HG02970 (cell line): ENCODE data around the gene SUV39H1.
"Not testable (repeated sequence)": the region's sequence is repeated elsewhere in the genome, so short reads cannot be mapped to it uniquely, and the experiment has no call there.

Source experiments
- ATAC-seq: cut with Tn5 transposase; IDR thresholded peaks from one replicate; pipeline ENCODE4 v1.9.1; 2021; ENCODE audit warnings: mild to moderate bottlenecking, moderate library complexity, moderate number of reproducible peaks; ENCODE audit not compliant: unreplicated experiment, low FRiP score

Gene SUV39H1

DNA sequence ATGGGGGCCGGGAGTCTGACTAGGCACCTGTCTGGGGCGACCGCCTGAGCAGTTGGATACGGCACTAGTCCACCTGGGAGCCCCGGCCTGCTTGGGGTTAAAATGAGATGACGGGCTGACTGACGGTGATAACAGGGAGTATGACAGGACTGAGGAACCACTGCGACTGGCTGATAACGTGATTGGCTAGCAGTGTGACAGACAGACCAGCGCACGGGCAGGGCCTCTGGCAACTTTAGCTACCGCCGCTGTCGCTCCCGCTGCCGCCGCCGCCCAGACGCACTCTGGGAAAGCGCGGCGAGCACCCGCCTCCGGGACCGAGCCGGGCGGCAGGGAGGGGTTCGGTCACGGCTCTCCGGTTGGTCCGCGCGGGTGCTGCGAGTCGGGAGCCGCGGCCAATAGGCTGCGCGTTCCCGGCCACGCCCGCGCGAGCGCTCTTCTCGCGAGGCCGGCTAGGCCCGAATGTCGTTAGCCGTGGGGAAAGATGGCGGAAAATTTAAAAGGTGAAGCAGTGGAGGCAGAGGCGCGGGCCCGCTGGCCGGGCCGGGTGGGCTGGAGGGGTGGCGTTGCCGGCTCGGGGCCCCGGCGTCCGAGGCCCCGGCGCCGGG lies at the start of gene SUV39H1:
Gene SUV39H1, plus strand, starts transcription at position 434 of the 608 bp plus-strand sequence. Its CDS starts 51 bp downstream, at position 485.
- ATAC-seq = peak; percentile 63

DNA sequence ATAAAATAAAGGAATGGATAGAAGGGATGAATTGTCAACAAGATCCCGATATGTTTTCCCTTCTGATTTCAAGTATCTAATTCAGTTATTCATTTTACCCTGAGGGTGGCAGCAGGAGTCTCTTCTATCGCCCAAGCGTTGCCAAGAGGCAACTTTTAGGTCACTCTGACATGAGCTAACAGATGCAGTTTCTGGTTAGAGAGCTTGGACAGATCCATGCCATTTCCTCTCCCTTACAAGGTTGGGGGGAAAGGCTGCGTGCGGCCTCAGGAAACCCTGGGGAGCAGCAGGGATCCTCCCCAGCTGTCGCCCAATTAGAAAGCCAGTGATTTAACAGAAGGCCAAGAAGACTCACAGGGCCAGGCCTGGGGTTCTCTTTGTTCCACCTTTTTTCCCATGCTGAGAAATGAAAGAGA lies 48.2 kb upstream of the SUV39H1 start:
- no peak for ATAC-seq

GRCh38 chrX:48649102-48649501 lies 47.4 kb upstream of the SUV39H1 start:
- no peak for ATAC-seq

DNA sequence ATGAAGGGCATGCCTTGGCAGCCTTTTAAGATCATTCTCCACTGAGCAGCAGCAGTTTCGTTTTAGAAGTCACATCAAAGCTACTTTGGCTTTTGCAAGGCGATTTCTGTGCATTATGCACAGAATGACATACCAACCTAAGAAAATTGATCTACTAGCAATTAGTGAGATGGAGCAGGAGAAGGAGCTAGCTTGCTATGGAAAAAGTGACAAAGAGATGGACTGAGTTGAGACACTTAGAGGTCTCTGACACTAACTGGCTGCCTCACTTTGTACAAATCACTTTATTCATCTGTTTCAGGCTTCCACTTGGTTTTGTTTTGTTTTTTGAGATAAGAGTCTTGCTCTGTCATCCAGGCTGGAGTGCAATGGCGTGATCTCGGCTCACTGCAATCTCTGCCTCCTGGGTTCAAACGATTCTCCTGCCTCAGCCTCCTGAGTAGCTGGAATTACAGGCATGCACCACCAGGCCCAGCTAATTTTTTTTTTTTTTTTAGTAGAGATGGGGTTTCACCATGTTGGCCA lies 44.4 kb upstream of the SUV39H1 start:
- not testable (repeated sequence) for ATAC-seq

GRCh38 chrX:48654746-48655145 lies 41.8 kb upstream of the SUV39H1 start:
- ATAC-seq = not testable (repeated sequence)

DNA sequence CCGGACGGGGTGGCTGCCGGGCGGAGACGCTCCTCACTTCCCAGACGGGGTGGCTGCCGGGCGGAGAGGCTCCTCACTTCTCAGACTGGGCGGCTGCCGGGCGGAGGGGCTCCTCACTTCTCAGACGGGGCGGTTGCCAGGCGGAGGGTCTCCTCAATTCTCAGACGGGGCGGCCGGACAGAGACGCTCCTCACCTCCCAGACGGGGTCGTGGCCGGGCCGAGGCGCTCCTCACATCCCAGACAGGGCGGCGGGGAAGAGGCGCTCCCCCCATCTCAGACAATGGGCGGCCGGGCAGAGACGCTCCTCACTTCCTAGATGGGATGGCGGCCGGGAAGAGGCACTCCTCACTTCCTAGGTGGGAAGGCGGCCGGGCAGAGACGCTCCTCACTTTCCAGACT lies 36.8 kb upstream of the SUV39H1 start:
- ATAC-seq = not testable (repeated sequence)

DNA sequence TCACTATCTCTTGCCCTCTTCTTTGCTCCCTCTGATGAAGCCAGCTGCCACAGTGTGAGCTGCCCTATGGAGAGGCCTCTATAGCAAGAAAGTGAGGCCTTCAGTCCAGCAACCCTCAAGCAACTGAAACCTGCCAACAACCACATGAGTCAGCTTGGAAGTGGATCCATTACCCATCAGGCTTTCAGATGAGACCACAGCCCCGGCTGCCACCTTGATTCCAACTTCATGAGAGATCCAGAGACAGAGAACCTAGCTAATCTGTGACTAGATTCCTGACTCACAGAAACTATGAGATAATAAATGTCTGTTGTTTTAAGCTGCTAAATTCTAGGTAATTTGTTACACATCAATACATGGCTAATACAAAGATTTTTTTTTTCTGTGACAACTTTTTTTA lies 33.3 kb upstream of the SUV39H1 start:
- no peak for ATAC-seq

DNA sequence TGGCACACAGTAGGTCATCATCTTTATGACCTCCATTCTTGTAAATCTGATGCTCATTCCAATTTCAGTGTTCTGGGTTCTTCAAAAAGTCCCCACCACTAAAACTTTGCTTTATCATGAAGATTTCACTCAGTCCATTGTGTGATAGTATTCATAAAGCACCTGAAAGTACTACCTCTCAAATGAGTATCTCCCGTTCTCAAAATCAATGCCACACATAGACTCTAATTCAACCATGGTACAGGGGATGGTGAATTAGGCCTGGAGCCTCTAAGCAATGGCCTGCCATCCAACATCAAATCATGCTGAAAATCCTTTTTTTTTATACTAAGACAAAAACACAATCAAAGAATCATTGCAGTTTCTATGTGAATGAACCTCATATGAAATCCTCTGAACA lies 32.4 kb upstream of the SUV39H1 start:
- ATAC-seq = no peak

DNA sequence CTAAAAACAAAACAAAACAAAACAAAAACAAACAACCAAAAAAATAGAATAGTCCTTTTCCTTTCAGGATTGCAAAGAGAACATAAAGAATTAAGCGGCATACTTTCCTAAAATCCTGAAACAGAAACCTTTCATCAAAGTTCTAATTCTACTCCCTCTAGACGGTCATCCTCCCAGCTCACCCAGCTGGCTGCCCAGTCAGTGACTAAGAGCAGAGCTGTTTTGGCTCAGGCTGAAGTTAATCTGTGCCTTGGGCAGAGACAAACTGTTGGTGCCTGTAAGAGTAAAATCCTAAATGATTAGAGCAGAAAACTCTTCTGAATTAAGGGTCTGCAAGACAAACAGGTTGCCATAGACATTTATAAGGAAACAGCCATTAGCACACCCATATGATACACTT lies 30.5 kb upstream of the SUV39H1 start:
- ATAC-seq = no peak

DNA sequence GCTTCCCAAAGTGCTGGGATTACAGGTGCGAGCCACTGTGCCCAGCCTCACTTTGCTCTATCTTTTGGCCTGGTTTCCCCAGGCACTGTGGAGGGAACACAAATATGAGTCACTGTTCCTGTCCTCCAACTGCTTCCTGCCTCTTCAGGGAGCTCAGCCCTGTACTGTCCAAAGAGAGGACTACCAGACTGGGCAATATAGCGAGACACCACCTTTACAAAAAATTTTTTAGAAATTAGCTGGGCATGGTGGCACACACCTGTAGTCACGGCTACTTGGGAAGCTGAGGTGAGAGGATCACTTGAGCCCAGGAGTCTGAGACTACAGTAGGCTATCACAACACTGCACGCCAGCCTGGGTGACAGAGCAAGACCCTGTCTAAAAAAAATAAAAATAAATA lies 29.9 kb upstream of the SUV39H1 start:
- no peak for ATAC-seq

DNA sequence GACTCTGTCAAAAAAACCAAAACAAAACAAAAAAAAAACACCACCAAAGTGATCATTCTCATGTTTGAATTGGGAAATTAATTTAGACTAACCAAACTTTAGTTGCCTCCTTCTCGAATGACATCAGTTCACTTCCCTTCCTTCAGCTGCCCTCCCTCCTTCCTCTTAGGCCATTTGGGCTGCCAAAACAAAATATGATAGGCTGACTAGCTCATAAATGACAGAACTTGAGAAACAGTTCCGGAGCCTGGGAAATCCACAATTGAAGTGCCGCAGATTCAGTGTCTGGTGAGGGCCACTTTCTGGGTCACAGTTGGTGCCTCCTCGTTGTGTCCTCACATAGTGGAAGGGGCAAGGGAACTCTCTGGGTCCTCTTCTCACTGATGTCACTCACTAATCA lies 29.0 kb upstream of the SUV39H1 start:
- no peak for ATAC-seq

DNA sequence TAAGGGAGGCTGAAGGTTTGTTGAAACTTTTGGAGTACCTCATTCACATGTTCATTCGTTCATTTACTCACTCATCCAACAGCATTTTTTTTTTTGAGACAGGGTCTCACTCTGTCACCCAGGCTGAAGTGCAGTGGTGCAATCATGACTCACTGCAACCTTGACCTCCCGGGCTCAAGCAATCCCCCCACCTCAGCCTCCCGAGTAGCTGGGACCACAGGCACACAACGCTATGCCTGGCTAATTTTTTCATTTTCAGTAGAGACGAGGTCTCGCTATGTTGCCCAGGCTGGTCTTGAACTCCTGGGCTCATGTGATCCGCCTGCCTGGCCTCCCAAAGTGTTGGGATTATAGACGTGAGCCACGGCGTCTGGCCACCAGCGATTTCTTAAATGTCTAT lies 28.3 kb upstream of the SUV39H1 start:
- not testable (repeated sequence) for ATAC-seq

- peak; percentile 74 for ATAC-seq
Observed at GRCh38 chrX:48676106-48676892, 20.2 kb upstream of the SUV39H1 start.

DNA sequence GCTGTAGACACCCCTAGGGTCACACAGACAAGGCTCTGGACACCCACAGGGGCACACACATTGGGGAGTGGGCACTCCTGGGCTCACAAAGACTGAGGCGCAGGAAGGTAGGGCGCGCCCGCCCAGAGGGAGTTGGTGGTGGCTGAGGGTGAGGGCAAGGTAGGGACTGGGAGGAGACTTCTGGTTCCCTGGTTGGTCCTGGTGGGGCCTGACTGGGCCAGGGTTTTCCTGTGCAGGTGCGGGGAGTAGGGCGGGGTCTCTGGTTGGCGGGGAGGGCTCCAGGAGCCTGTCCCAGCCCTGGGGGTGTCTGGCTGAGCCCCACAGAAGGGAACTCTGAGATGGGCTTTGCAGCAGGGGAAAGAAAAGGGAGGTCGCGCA lies 19.7 kb upstream of the SUV39H1 start:
- ATAC-seq = peak; percentile 7

GRCh38 chrX:48677516-48677915 lies 19.0 kb upstream of the SUV39H1 start:
- no peak for ATAC-seq

DNA sequence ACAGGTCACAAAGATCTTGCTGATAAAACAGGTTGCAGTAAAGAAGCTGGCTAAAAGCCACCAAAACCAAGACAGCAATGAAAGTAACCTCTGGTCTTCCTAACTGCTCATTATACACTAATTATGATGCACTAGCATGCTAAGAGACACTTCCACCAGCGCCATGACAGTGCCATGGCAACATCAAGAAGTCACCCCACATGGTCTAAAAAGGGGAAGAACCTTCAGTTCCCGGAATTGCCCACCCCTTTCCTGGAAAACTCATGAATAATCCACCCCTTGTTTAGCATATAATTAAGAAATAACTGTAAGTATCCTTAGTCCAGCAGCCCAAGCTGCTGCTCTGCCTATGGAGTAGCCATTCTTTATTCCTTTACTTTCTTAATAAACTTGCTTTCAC lies 16.1 kb upstream of the SUV39H1 start:
- ATAC-seq = not testable (repeated sequence)

- not testable (repeated sequence) for ATAC-seq
Observed at GRCh38 chrX:48680925-48681324, 15.6 kb upstream of the SUV39H1 start.

- no peak for ATAC-seq
Observed at GRCh38 chrX:48681539-48682183, 14.9 kb upstream of the SUV39H1 start.

DNA sequence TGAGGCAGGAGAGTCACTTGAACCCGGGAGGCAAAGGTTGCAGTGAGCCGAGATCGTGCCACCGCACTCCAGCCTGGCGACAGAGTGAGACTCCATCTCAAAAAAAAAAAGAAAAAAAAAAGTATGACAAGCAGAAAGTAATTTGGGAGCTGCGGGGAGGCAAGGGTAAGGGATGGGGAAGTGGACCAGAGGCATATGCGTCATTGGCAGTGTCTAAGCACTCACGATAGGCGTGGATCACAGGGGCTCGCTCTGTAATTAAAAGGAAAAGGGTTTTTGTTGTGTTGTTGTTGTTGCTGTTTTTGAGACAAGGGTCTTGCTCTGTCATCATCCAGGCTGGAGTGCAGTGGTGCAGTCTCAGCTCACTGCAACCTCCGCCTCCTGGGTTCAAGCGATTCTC lies 13.7 kb upstream of the SUV39H1 start:
- ATAC-seq = not testable (repeated sequence)

DNA sequence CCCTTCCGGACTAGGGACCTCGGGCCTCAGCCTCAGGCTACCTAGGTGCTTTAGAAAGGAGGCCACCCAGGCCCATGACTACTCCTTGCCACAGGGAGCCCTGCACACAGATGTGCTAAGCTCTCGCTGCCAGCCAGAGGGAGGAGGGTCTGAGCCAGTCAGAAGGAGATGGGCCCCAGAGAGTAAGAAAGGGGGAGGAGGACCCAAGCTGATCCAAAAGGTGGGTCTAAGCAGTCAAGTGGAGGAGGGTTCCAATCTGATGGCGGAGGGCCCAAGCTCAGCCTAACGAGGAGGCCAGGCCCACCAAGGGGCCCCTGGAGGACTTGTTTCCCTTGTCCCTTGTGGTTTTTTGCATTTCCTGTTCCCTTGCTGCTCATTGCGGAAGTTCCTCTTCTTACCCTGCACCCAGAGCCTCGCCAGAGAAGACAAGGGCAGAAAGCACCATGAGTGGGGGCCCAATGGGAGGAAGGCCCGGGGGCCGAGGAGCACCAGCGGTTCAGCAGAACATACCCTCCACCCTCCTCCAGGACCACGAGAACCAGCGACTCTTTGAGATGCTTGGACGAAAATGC lies 13.0 kb upstream of the SUV39H1 start, which contains the start of gene WAS:
Gene WAS, plus strand, starts transcription at position 389 of the 572 bp plus-strand sequence. Its CDS starts 55 bp downstream, at position 444.
- ATAC-seq = no peak

DNA sequence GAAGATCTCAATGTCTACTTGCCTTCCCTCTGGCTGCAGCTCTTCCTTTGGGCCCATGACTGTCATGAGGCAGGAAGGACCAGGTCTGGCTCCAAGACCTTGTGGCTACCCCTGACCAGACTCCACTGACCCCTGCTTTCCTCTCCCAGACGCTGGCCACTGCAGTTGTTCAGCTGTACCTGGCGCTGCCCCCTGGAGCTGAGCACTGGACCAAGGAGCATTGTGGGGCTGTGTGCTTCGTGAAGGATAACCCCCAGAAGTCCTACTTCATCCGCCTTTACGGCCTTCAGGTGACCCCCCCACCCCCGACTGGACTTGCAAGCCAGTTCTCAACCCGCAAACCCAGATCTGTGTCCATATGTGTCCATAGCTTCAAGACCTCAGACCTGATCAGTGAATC lies 12.4 kb upstream of the SUV39H1 start:
- no peak for ATAC-seq
